Thyroid gland (tissue), 4 donors: ENCODE data around the gene SYNPO. TPM values are rescaled to one million over a fixed set of nuclear protein-coding genes. Genes with fewer than 3 reads are reported as not detected.

ENCODE experiments used
- DNase-seq, 2 donors: peaks; one replicate each; pipeline ENCODE4 v3.0.0-alpha.2; 2019
- H3K27ac ChIP-seq, 3 donors: fragments of 200-600 bp; sonication (generic); 1 replicate in 2 of 3; 2 replicates in 1 of 3; pipeline ENCODE4 v1.5.1; 2016 to 2019; ENCODE audit warnings: mild to moderate bottlenecking in 1 of 3, moderate library complexity in 1 of 3
- H3K27me3 ChIP-seq: fragments of 200-600 bp; sonication (generic); one replicate; pipeline ENCODE4 v1.5.1; 2019
- H3K36me3 ChIP-seq, 2 donors: fragments of 200-600 bp; sonication (generic); one replicate each; pipeline ENCODE4 v1.5.1; 2016 to 2019
- H3K4me1 ChIP-seq, 2 donors: fragments of 200-600 bp; sonication (generic); one replicate each; pipeline ENCODE4 v1.5.1; 2017 to 2019
- H3K4me3 ChIP-seq, 3 donors: fragments of 200-600 bp; sonication (generic); replicated peaks in 1 of 3; 1 replicate in 2 of 3; 2 replicates in 1 of 3; pipeline ENCODE4 v1.5.1; 2016; ENCODE audit warnings: mild to moderate bottlenecking in 1 of 3
- H3K9me3 ChIP-seq: fragments of 200-600 bp; sonication (generic); one replicate; pipeline ENCODE4 v1.5.1; 2017
- CTCF ChIP-seq, 6 experiments: fragments of 200-600 bp in 3 of 6; fragments of 450-650 bp in 3 of 6; sonication (generic) in 3 of 6; IDR thresholded peaks; one replicate each; pipeline ENCODE4 v1.5.1; 2016 to 2019; ENCODE audit warnings: antibody characterized with exemption in 6 of 6, mild to moderate bottlenecking in 2 of 6, inconsistent platforms in 1 of 6, moderate library complexity in 1 of 6
- POLR2A ChIP-seq, 2 donors: fragments of 450-650 bp; IDR thresholded peaks; one replicate each; pipeline ENCODE4 v1.6.1; 2017; ENCODE audit warnings: antibody characterized with exemption in 2 of 2, mild to moderate bottlenecking in 2 of 2, moderate library complexity in 1 of 2
- WGBS, 2 donors: methylation state at CpG; one replicate each; pipeline ENCODE4 v1.1.5; 2017; 5-methylcytosine and 5-hydroxymethylcytosine counted together
- intact Hi-C: fragments of 100-400 bp; cut with DNase I; formaldehyde crosslinking; loops from one replicate; pipeline ENCODE4 v1.15.1; 2023
- total RNA-seq, 4 donors: library from RNA; depleted of rRNA; stranded (reverse); fragments of >200 nt; gene quantifications; one replicate each; pipeline ENCODE4 v1.2.3, GENCODE V29; 2016

The SYNPO gene
- total RNA-seq, 4 donors from 2014 or later = 8.8 to 19.3 (median 14.1) TPM

- TF ChIP-seq POLR2A (IDR thresholded peaks at IDR 0.05) (no peak), CTCF (IDR thresholded peaks at IDR 0.05) (no peak)
- Histone ChIP-seq H3K27me3 (no peaks in the 10 kb centered on the region), H3K4me3 (no peak overlapping the region), H3K4me1 (peaks cover 0 to 54% of the 10 kb centered on the region in 2 donors), H3K36me3 (no peaks in the 10 kb centered on the region), H3K27ac (no peak overlapping the region), H3K9me3 (no peaks in the 10 kb centered on the region)
- no peak for DNase-seq
- intact Hi-C loops = no loop called here
- 92% methylated on average over 6 of the region's 6 CpGs for WGBS, 2 donors
Measured at GRCh38 chr5:150631326-150631701, 9.1 kb upstream of the SYNPO start.

GRCh38 chr5:150632305-150633160, 7.9 kb upstream of the SYNPO start:
- WGBS, 2 donors = 73 to 81% methylated on average over 10 of the region's 10 CpGs
- Histone ChIP-seq H3K4me1 (peaks cover 4 to 56% of the 10 kb centered on the region in 2 donors), H3K9me3 (no peaks in the 10 kb centered on the region), H3K36me3 (no peaks in the 10 kb centered on the region), H3K27me3 (no peaks in the 10 kb centered on the region), H3K27ac (no peak overlapping the region), H3K4me3 (no peak overlapping the region)
- no peak for TF ChIP-seq CTCF (IDR thresholded peaks at IDR 0.05)
- TF ChIP-seq POLR2A (IDR thresholded peaks at IDR 0.05) = no peak
- DNase-seq = no peak
- intact Hi-C loops = no loop called here

GRCh38 chr5:150633429-150633828, 7.0 kb upstream of the SYNPO start:
- Histone ChIP-seq H3K27me3 (no peaks in the 10 kb centered on the region), H3K4me3 (no peak overlapping the region), H3K36me3 (no peaks in the 10 kb centered on the region), H3K9me3 (no peaks in the 10 kb centered on the region), H3K4me1 (peaks cover 13 to 59% of the 10 kb centered on the region in 2 donors), H3K27ac (no peak overlapping the region)
- TF ChIP-seq CTCF (IDR thresholded peaks at IDR 0.05) = no peak
- no peak for TF ChIP-seq POLR2A (IDR thresholded peaks at IDR 0.05)
- DNase-seq = no peak
- intact Hi-C loops = no loop called here
- WGBS, 2 donors = 75 to 76% methylated on average over 2 of the region's 2 CpGs

- peak; percentile 74 to 89 for DNase-seq
- Histone ChIP-seq H3K4me1 (peaks cover 23 to 61% of the 10 kb centered on the region in 2 donors), H3K9me3 (no peaks in the 10 kb centered on the region), H3K4me3 (no peak overlapping the region), H3K36me3 (no peaks in the 10 kb centered on the region), H3K27ac (peak overlapping the region; percentile 46 to 87 (median 78)), H3K27me3 (no peaks in the 10 kb centered on the region)
- WGBS, 2 donors = 77 to 83% methylated on average over 6 of the region's 6 CpGs
- intact Hi-C loops = no loop called here
- TF ChIP-seq POLR2A (IDR thresholded peaks at IDR 0.05) (no peak), CTCF (IDR thresholded peaks at IDR 0.05) (no peak)
Measured at GRCh38 chr5:150636391-150637244, 3.8 kb upstream of the SYNPO start.
